Activated CD4-positive, alpha-beta T cell treated with anti-CD3 and anti-CD28 coated beads, Interleukin-2, amount 50 U/mL, for 16 hours (primary cell): ENCODE results near the gene CD22.
"Not testable (repeated sequence)": the region's sequence is repeated elsewhere in the genome, so short reads cannot be mapped to it uniquely, and the experiment has no call there.

Experiments used
- DNase-seq: peaks from one replicate; pipeline ENCODE4 v3.0.0-alpha.2; 2020

The CD22 gene

GRCh38 chr19:35328851-35329285 lies at the start of gene CD22:
Gene CD22 (plus strand): TSS chr19:35329187. CDS start chr19:35332041, 2,854 bp downstream.
- no peak for DNase-seq

- no peak for DNase-seq
Measured at GRCh38 chr19:35279374-35279773, 49.6 kb upstream of the CD22 start.

DNA sequence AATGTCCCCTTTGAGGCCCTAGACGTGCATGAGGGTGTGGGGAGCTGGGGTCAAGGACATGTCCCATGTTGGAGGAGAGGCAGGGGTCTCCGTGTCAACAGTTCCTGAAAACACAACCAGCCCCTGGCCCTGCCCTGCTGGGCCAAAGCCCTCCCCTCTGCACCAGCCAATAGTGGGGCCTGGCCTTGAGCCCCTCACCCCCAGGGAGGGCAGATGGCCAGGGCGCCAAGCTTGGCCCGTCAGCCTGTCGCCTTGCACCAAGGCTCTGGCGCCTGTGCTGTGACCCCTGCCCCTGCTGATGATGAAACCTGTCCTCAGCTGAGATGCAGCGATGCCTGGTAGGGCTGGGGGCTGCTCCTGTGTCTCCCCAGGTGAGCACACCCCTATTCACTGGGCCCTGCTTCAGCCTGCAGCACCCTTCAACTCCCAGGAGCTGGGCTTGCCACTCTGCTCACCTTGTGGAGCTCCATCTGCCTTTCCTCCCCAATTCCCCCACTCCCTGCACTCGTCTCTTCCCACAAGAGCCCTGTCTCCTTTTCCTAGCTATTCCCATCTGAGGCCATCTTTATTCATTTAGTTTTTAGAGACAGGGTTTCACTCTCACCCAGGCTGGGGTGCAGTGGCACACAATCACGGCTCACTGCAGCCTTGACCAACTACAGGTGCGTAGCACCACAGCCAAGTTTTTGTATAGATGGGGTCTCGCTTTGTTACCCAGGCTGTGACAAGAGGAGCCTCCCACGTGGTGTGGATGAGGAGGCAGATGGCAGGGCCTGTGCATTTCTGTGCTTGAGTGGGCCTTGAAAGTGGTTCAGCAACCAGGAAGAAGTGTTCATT lies 48.8 kb upstream of the CD22 start:
- no peak for DNase-seq

DNA sequence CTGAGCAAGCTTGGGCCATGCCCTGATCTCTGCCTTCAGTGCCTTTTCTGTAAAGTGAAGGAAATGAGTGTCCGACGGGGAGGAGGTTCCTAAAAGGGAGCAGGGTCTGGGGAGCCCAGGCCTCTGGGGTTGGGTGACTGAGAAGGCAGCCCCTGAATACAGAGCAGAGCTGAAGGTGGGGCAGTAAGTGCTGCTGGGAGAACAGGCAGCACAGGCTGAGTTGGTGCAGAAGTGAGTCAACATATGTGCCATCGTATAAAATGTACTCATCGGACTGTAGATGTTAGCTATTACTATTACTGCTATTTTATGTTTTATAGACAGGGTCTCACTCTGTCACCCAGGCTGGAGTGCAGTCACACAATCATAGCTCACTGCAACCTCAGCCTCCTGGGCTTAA lies 47.7 kb upstream of the CD22 start:
- DNase-seq = no peak

DNA sequence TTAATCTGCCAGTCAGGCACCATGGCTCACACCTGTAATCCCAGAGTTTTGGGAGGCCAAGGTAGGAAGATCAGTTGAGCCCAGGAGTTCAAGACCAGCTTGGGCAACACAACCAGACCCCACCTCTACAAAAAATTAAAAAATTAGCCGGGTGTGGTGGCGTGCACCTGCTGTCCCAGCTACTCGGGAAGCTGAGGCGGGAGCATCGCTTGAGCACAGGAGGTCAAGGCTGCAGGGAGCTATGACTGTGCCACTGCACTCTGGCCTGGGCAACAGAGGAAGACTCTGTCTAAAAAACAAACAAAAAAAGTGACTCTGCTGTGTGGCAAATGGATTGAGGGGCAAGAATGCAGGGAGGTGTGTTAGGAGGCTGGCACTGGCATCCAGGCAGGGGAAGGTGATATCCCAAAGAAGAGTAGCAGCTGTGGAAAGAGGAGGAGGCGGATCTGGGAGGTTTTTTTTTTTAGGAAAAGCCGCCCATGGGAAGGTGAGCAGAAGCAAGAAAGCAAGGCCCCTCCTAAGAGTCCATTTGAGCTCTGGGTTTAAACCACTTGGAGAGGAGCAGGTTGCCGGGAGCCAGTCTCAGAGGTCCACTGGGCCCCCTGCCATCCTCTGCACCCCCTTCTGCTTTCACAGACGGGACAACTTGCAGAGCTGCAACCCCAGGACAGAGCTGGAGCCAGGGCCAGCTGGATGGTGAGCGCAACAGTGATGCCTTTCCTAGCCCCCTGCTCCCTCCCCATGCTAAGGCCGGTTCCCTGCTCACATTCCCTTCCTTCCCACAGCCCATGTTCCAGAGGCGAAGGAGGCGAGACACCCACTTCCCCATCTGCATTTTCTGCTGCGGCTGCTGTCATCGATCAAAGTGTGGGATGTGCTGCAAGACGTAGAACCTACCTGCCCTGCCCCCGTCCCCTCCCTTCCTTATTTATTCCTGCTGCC lies 44.6 kb upstream of the CD22 start:
- DNase-seq = no peak

DNA sequence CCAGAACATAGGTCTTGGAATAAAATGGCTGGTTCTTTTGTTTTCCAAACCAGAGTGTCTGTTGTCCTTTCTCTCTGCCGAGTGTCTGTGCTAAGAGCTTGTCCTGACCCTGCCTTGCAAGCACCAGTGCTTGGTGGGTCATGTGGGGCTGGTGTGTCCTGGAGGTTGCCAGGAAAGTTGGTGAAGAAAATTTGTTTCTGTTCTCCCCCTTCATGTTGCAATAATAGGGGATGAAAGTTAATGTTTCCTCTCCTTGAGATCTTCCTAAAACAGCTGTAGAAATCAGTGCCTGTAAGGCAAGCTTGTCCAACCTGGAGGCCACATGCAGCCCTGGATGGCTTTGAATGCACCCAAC lies 43.9 kb upstream of the CD22 start:
- DNase-seq = no peak

- DNase-seq = not testable (repeated sequence)
Measured at GRCh38 chr19:35285465-35285864, 43.5 kb upstream of the CD22 start.

- not testable (repeated sequence) for DNase-seq
Measured at GRCh38 chr19:35286101-35286500, 42.9 kb upstream of the CD22 start.

DNA sequence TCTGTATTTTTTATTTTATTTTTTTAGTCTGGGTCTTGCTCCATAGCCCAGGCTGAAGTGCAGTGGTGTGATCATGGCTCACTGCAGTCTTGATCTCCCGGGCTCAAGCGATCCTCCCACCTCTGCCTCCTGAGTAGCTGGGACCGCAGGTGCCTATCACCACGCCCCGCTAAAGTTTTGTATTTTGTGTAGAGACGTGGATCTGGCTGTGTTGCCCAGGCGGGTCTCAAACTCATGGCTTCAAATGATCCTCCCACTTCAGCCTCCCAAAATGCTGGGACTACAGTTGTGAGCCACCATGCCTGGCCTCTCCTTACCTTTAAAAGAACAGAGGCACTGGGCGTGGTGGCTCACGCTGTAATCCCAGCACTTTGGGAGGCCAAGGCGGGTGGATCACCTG lies 41.3 kb upstream of the CD22 start:
- DNase-seq = no peak

GRCh38 chr19:35288331-35288730 lies 40.7 kb upstream of the CD22 start:
- no peak for DNase-seq

GRCh38 chr19:35288906-35289305 lies 40.1 kb upstream of the CD22 start:
- DNase-seq = no peak

- no peak for DNase-seq
Measured at GRCh38 chr19:35290381-35291127, 38.4 kb upstream of the CD22 start.

- no peak for DNase-seq
Measured at GRCh38 chr19:35291259-35291658, 37.7 kb upstream of the CD22 start.

GRCh38 chr19:35291916-35292315 lies 37.1 kb upstream of the CD22 start, which contains the start of gene MAG:
Gene MAG (plus strand): TSS chr19:35292161. CDS start chr19:35295409, 3,248 bp downstream.
- DNase-seq = no peak

GRCh38 chr19:35292421-35293362 lies 36.3 kb upstream of the CD22 start:
- DNase-seq = no peak

DNA sequence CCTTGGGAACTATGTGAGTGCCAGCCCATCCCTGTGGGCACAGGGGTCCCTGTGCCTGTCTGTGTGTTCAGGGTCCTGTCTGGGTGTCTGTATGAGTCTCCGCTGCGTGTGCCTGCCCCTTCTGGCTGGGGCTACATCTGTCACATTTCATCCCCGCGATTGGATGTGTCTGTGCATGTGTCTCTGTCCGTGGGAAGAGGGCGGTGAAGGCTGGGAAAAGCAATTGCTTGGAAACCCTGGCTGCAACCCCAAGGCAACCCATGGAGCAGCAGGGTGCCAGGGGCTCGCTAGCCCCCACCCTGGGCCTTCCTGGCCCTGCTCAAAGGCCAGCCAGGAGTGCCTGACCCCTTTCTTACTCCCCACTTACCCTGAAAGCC lies 35.6 kb upstream of the CD22 start:
- DNase-seq = no peak

DNA sequence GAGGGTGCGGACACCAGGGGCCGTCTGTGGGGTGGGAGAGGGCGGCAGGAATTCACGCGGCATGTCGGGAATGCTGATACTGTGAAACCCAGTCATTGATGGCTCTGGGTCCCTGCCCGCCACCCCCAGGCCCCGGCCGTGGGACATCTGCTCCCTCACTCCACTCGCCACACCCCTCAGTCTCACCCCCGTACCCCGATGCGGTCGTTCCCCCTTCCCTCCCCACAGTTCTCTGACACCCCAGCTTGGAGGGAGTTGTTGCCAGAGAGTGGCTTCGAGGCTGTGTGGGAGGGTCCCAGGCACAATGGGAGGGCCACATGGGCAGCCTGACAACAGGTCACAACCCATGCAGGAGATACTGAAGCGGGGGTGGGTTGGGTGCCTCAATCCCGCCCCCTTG lies 35.2 kb upstream of the CD22 start:
- no peak for DNase-seq

DNA sequence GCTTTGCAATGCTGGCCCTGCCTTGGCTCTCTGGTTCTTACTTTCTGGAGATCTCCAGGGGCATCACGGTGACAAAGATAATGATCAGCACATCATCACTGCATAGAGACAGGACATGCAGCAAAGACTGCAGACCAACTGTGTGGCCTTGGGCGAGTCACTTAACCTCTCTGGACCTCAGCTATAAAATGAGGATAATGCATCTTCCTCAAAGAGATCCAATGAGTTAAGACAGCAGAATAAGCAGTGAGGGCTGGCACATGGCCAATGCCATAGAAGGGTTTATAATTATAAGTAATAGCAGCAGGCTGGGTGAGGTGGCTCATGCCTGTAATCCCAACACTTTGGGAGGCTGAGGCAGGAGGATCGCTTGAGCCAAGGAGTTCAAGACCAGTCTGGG lies 34.7 kb upstream of the CD22 start:
- DNase-seq = no peak

GRCh38 chr19:35294859-35295791 lies 33.9 kb upstream of the CD22 start:
- DNase-seq = no peak

DNA sequence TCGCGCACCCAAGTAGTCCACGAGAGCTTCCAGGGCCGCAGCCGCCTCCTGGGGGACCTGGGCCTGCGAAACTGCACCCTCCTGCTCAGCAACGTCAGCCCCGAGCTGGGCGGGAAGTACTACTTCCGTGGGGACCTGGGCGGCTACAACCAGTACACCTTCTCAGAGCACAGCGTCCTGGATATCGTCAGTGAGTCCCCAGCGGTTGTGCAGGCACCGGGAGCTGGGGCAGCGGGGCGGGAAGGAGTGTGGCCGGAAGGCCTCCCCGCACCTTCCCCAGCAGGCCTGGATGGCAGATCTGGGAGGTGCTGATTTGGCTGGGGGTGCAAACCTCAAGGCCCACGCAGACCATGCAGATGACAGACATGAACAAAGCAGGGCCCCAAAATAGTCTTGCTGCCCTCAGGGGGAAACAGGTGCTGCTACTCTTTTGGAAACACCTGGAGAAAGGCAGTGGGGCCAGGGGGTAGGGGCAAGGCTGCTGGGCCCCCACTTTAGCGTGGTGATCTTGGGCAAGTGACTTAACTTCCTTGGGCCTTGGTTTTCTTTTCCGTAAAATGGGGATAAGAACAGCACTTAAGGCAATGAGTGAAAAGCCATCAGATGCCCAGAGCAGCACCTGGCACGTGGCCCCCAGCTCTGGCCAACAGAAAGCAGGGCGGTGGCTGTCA lies 33.1 kb upstream of the CD22 start:
- no peak for DNase-seq
